ENCODE results near the gene F2R. TPM values are rescaled to one million over a fixed set of nuclear protein-coding genes. Genes with fewer than 3 reads are reported as not detected.

F2R gene
- total RNA-seq, 1 donor from 2014 or later = 41.4 TPM

DNA sequence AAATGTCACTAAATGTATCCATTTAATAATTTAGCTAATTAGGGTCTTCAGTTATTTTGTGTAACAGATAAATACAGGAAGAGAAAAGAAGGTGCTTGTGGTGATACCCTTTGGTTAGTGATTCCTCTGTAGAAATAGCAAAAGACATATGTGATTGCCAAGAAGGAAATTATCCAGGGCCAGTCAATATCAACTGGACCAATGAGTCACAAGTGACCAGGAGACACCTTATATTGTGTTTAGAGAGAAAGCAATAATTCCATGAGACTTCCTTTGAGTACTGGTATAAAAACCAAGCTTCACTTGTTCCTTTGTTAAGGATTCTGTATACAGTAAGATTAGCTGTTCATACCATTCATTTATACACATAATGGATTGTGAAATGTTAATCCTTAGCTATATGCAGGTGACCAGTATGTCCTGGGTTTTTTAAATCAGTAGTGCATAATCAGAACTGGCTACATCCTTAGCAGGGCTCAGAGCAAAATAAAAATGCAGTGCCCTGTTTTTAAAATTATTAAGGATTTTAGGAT lies 11.7 kb upstream of the F2R start:
- TF ChIP-seq, protein P1, sequence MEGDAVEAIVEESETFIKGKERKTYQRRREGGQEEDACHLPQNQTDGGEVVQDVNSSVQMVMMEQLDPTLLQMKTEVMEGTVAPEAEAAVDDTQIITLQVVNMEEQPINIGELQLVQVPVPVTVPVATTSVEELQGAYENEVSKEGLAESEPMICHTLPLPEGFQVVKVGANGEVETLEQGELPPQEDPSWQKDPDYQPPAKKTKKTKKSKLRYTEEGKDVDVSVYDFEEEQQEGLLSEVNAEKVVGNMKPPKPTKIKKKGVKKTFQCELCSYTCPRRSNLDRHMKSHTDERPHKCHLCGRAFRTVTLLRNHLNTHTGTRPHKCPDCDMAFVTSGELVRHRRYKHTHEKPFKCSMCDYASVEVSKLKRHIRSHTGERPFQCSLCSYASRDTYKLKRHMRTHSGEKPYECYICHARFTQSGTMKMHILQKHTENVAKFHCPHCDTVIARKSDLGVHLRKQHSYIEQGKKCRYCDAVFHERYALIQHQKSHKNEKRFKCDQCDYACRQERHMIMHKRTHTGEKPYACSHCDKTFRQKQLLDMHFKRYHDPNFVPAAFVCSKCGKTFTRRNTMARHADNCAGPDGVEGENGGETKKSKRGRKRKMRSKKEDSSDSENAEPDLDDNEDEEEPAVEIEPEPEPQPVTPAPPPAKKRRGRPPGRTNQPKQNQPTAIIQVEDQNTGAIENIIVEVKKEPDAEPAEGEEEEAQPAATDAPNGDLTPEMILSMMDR (conservative IDR thresholded peaks at IDR 0.05; ENCODE audit: low read depth, low read length) = no peak
- DNase-seq (ENCODE audit: low read depth) = no peak
- no peak overlapping the region for H3K4me3 ChIP-seq (ENCODE audit: low read depth, low read length)

DNA sequence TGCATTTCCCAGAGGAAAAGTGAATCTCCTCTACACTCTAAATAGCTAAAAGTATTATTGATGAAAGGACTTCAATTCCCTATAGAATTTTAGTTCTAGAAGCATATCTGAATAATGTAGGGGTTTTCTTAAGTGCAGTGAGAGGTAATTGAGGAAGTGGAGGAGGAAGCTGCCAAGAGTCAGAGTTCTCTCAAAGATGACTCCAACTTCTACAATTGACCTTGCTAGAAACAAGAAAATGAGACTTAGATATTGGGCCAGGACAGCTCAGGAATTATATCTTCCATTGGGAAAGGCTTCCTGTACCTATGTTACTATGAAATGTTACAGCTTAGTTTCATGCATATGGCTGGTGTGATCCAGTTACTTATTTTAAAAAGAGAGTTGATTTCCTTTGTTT lies 10.4 kb upstream of the F2R start:
- H3K4me3 ChIP-seq (ENCODE audit: low read depth, low read length) = no peak overlapping the region
- no peak for DNase-seq (ENCODE audit: low read depth)
- TF ChIP-seq, protein P1 (conservative IDR thresholded peaks at IDR 0.05; ENCODE audit: low read depth, low read length) = no peak

DNA sequence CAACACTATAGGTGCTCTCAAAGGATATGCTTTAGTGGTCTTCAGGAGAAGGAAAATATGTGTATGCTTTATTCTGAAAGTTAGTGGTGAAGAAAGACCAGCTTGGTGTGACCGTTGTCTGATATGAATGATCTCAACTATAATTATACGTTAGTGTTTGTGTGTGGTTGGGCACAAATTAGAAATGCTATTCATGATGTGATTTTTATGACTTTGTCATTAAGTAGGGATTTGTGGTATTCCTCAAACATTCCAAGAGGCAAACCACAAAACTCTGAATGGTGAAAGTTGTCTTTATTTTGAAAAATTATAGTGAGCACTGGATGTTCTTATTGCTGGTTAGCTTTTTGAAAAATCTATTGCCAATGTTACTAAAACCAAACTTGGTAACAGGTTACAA lies 6.2 kb upstream of the F2R start:
- no peak for DNase-seq (ENCODE audit: low read depth)
- TF ChIP-seq, protein P1 (conservative IDR thresholded peaks at IDR 0.05; ENCODE audit: low read depth, low read length) = no peak

DNA sequence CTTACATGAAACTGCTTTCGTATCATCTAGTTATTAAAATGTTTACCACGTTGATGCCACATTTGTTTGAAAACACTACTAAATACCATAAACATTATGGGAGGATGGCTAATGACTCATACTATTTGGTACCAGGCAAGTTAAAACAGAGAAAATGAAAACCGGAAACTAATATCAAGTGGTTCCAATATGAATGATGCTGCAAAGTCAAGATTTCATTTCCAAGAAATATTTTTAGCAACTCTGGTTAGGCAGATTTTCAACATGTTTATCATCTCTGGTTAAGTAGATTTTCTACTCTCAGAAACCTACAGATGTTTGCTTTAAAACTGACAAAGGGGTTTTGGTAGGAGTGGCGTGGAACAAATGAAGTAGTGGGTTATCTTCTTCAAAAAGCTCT lies 4.9 kb upstream of the F2R start:
- TF ChIP-seq, protein P1 (conservative IDR thresholded peaks at IDR 0.05; ENCODE audit: low read depth, low read length) = no peak
- no peak for DNase-seq (ENCODE audit: low read depth)
- no peak overlapping the region for H3K4me3 ChIP-seq (ENCODE audit: low read depth, low read length)

More for the DNA sequence above, 6.2 kb upstream of the F2R start:
- H3K4me3 ChIP-seq (ENCODE audit: low read depth, low read length) = no peak overlapping the region

DNA sequence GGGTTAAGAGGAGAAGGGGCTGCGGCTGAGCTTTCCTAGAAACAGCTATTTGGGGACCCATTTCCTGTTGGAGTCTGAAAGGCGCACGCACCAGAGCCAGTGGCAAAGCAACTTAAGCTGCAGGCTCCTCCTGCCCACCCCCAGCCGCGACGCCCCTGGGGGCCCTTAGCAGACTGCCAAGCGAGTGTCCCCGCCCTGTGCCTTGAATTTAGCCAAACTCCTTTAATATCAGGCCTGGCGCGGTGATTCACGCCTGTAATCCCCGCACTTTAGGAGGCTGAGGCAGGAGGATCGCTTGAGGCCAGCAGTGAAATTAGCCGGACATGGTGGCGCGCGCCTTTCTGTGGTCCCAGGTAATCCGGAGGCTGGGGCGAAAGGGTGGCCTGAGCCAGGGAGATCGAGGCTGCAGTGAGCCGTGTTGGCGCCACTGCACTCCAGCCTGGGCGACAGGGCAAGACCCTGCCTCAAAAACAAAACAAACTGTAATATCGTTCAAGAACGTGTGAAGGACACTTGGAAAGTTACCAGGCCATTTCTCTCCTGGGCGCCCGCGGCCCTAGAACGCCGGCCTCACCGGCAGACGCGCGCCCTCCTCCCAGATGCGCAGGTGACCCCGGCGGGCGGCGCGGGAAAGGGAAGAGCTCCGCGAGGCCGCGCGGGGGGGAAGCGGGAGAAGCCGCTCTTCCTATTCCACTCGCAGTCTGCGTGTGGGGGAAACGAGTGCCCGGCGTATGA lies 1.0 kb upstream of the F2R start:
- peak overlapping the region; percentile 67 for H3K4me3 ChIP-seq (ENCODE audit: low read depth, low read length)
- TF ChIP-seq, protein P1 (conservative IDR thresholded peaks at IDR 0.05; ENCODE audit: low read depth, low read length) = no peak
- DNase-seq (ENCODE audit: low read depth) = no peak

DNA sequence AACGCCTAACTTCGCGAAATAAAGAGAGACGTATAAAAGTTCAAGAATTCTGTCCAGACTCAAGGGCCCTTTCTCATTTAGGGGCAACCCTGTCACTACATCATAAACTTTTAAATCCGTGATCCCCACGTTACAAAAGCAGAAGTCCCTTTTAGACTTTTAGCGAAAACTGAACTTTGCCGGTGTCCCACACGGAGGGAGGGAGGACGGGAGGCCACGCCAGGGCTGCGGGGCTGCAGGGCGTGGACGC lies 515 bp upstream of the F2R start:
- H3K4me3 ChIP-seq (ENCODE audit: low read depth, low read length) = peak overlapping the region; percentile 67
- TF ChIP-seq, protein P1 (conservative IDR thresholded peaks at IDR 0.05; ENCODE audit: low read depth, low read length) = no peak
- no peak for DNase-seq (ENCODE audit: low read depth)
